ENCODE data around the gene RPLP1.

- TF ChIP-seq POLR2AphosphoS5 (IDR thresholded peaks at IDR 0.05; ENCODE audit: low read depth) (peak; percentile 45), CTCF (IDR thresholded peaks at IDR 0.05; ENCODE audit: insufficient read depth, low read length) (no peak), REST (IDR thresholded peaks at IDR 0.05; ENCODE audit: insufficient replicate concordance, low read depth) (no peak), GABPA (IDR thresholded peaks at IDR 0.05; ENCODE audit: low read depth) (no peak), SPI1 (IDR thresholded peaks at IDR 0.05; ENCODE audit: borderline replicate concordance, low read depth) (no peak)
These were observed 2.3 kb downstream of the RPLP1 start for GRCh38 chr15:69454953-69455352.
